GM20000 (cell line): Measurements from ENCODE around the gene TNIK.
"Not testable (repeated sequence)": the region's sequence is repeated elsewhere in the genome, so short reads cannot be mapped to it uniquely, and the experiment has no call there.

ENCODE experiments used
- DNase-seq: peaks from one replicate; pipeline ENCODE4 v3.0.0; 2012; ENCODE audit warnings: low spot score
- CTCF ChIP-seq: IDR thresholded peaks from 2 replicates; pipeline ENCODE4 v1.5.1; 2012; ENCODE audit warnings: mild to moderate bottlenecking, control low read depth; ENCODE audit errors: extremely low read depth, missing control alignments

The TNIK gene

GRCh38 chr3:171429635-171430034 lies 30.6 kb downstream of the TNIK start:
- no peak for TF ChIP-seq CTCF
- DNase-seq, result no peak

- no peak for TF ChIP-seq CTCF
- no peak for DNase-seq
These were observed 31.3 kb downstream of the TNIK start for GRCh38 chr3:171428892-171429291.

- no peak for TF ChIP-seq CTCF
- peak; percentile 17 for DNase-seq
These were observed 31.9 kb downstream of the TNIK start for GRCh38 chr3:171428321-171428787.

- TF ChIP-seq CTCF, result no peak
- DNase-seq, result no peak
These were observed 32.4 kb downstream of the TNIK start for GRCh38 chr3:171427771-171428320.

- not testable (repeated sequence) for DNase-seq
These were observed 36.1 kb downstream of the TNIK start for GRCh38 chr3:171424063-171424462.

GRCh38 chr3:171422855-171423254 lies 37.4 kb downstream of the TNIK start:
- DNase-seq, result not testable (repeated sequence)

DNA sequence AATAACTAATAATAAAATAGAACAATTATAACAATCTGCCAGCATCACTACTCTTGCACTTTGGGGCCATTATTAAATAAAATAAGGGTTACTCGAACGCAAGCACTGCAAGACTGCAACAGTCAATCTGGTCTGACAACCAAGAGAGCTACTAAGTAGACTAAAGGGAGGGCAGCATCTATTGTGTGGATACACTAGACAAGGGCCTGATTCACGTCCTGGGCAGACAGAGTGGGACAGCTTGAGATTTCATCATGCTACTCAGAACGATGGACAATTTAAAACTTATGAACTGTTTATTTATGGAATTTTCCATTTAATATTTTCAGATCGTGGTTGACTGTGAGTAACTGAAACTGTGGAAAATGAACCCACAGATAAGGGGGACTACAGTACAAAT lies 39.5 kb downstream of the TNIK start:
- no peak for TF ChIP-seq CTCF
- DNase-seq, result no peak

- TF ChIP-seq CTCF, result no peak
- no peak for DNase-seq
These were observed 40.7 kb downstream of the TNIK start for GRCh38 chr3:171419457-171419856.

DNA sequence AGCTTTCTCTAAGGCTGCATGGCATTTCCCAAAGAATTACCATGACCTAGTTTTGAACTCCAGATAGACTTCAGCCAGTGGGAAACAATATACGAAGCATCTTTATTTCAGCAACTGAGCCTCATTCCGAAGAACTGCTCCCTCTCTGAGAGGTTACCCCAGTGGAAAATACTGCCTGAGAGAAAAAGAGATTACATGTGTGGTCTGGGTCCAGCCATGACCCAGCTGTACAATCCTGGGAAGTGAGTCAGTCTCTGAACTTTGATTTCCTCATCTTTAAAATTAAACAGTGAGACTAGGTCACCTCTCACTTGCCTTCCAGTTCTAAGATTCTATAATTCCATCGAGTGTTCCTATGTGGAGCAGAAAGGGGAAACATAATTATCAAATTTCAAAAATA lies 42.4 kb downstream of the TNIK start:
- no peak for TF ChIP-seq CTCF
- no peak for DNase-seq
